HEK293 (cell line): ENCODE results near the gene RGL3.

Source experiments
- CTCF ChIA-PET: fragments of 350-600 bp; formaldehyde crosslinking; extraction: SDS; loops from one replicate; lab custom pipeline; 2021; ENCODE audit warnings: antibody characterized with exemption; lab: Yijun Ruan, JAX
- POLR2A ChIA-PET: fragments of 300-600 bp; formaldehyde crosslinking; extraction: SDS; loops from one replicate; lab custom pipeline; 2020; ENCODE audit warnings: antibody characterized with exemption, inconsistent platforms; lab: Yijun Ruan, JAX
- H3K27ac ChIP-seq: fragments of 200-500 bp; sonication (Bioruptor generic); 2 replicates; pipeline ENCODE4 v1.5.1; 2014; ENCODE audit warnings: low read depth, low read length, control low read depth, inconsistent platforms; ENCODE audit errors: extremely low read depth
- H3K36me3 ChIP-seq, 2 experiments: fragments of 200-500 bp in 1 of 2; sonication (Bioruptor generic) in 1 of 2; 1 replicate in 1 of 2; 2 replicates in 1 of 2; pipeline ENCODE4 v1.5.1; 2014 to 2017; ENCODE audit warnings: inconsistent platforms in 2 of 2, low read length in 2 of 2; ENCODE audit not compliant: control insufficient read depth in 2 of 2, insufficient read depth in 1 of 2
- H3K4me1 ChIP-seq: fragments of 200-500 bp; sonication (Bioruptor generic); 2 replicates; pipeline ENCODE4 v1.5.1; 2014; ENCODE audit warnings: mild to moderate bottlenecking, low read length, inconsistent platforms; ENCODE audit not compliant: control insufficient read depth, insufficient read depth
- H3K4me3 ChIP-seq: 2 replicates; pipeline ENCODE4 v1.5.1; 2011; ENCODE audit warnings: low read depth, mild to moderate bottlenecking, control low read depth, low read length, moderate library complexity
- H3K9me3 ChIP-seq: fragments of 200-500 bp; sonication (Bioruptor generic); 2 replicates; pipeline ENCODE4 v1.5.1; 2014; ENCODE audit warnings: low read depth, low read length, inconsistent platforms; ENCODE audit not compliant: control insufficient read depth, insufficient read depth
- EGR2 ChIP-seq: fragments of 450-650 bp; formaldehyde crosslinking; IDR thresholded peaks from 2 replicates; pipeline ENCODE4 v1.5.1; 2016; ENCODE audit warnings: low read depth, missing biosample characterization, missing genetic modification characterization
- FEZF1 ChIP-seq: fragments of 450-650 bp; formaldehyde crosslinking; IDR thresholded peaks from 2 replicates; pipeline ENCODE4 v1.5.1; 2016; ENCODE audit warnings: missing biosample characterization, missing genetic modification characterization
- HOXA7 ChIP-seq: sonication (generic); formaldehyde crosslinking; IDR thresholded peaks from 2 replicates; pipeline ENCODE4 v1.8.1; 2022; ENCODE audit warnings: missing genetic modification reagents, borderline replicate concordance
- KLF10 ChIP-seq: fragments of 450-650 bp; IDR thresholded peaks from 2 replicates; pipeline ENCODE4 v1.5.1; 2018; ENCODE audit warnings: missing biosample characterization, mild to moderate bottlenecking, missing genetic modification characterization
- MZF1 ChIP-seq: fragments of 450-650 bp; formaldehyde crosslinking; IDR thresholded peaks from 2 replicates; pipeline ENCODE4 v1.5.1; 2017; ENCODE audit warnings: missing biosample characterization, missing genetic modification characterization, borderline replicate concordance
- OSR2 ChIP-seq: fragments of 450-650 bp; formaldehyde crosslinking; IDR thresholded peaks from 2 replicates; pipeline ENCODE4 v1.5.1; 2016; ENCODE audit warnings: missing biosample characterization, missing genetic modification characterization
- RBAK ChIP-seq: fragments of 450-650 bp; formaldehyde crosslinking; IDR thresholded peaks from 2 replicates; pipeline ENCODE4 v1.5.1; 2016; ENCODE audit warnings: missing biosample characterization, missing genetic modification characterization
- SP2 ChIP-seq: fragments of 450-650 bp; formaldehyde crosslinking; IDR thresholded peaks from 2 replicates; pipeline ENCODE4 v1.5.1; 2016; ENCODE audit warnings: missing biosample characterization, missing genetic modification characterization
- ZBTB7A ChIP-seq: fragments of 450-650 bp; formaldehyde crosslinking; IDR thresholded peaks from 2 replicates; pipeline ENCODE4 v1.5.1; 2016; ENCODE audit warnings: low read depth, missing biosample characterization, missing genetic modification characterization
- ZFHX2 ChIP-seq: fragments of 450-650 bp; formaldehyde crosslinking; conservative IDR thresholded peaks from 2 replicates; pipeline ENCODE4 v1.5.1; 2016; ENCODE audit warnings: missing biosample characterization, missing genetic modification characterization
- ZFP3 ChIP-seq: fragments of 450-650 bp; formaldehyde crosslinking; IDR thresholded peaks from 2 replicates; pipeline ENCODE4 v1.5.1; 2016; ENCODE audit warnings: low read depth, missing biosample characterization, missing genetic modification characterization
- ZNF16 ChIP-seq: fragments of 450-650 bp; formaldehyde crosslinking; IDR thresholded peaks from 2 replicates; pipeline ENCODE4 v1.5.1; 2016; ENCODE audit warnings: low read depth, missing biosample characterization, missing genetic modification characterization
- ZNF184 ChIP-seq: fragments of 450-650 bp; IDR thresholded peaks from 2 replicates; pipeline ENCODE4 v1.5.1; 2018; ENCODE audit warnings: missing biosample characterization, mild to moderate bottlenecking, missing genetic modification characterization
- ZNF223 ChIP-seq: fragments of 450-650 bp; formaldehyde crosslinking; IDR thresholded peaks from 2 replicates; pipeline ENCODE4 v1.5.1; 2016; ENCODE audit warnings: missing biosample characterization, missing genetic modification characterization
- ZNF394 ChIP-seq: fragments of 450-650 bp; formaldehyde crosslinking; IDR thresholded peaks from 2 replicates; pipeline ENCODE4 v1.5.1; 2016; ENCODE audit warnings: missing biosample characterization, missing genetic modification characterization, mild to moderate bottlenecking, moderate library complexity, borderline replicate concordance
- ZNF623 ChIP-seq: fragments of 450-650 bp; formaldehyde crosslinking; IDR thresholded peaks from 2 replicates; pipeline ENCODE4 v1.5.1; 2016; ENCODE audit warnings: missing biosample characterization, missing genetic modification characterization
- ZNF701 ChIP-seq: fragments of 450-650 bp; formaldehyde crosslinking; IDR thresholded peaks from 2 replicates; pipeline ENCODE4 v1.5.1; 2016; ENCODE audit warnings: missing biosample characterization, missing genetic modification characterization
- ZNF707 ChIP-seq: fragments of 450-650 bp; formaldehyde crosslinking; IDR thresholded peaks from 2 replicates; pipeline ENCODE4 v1.5.1; 2016; ENCODE audit warnings: missing biosample characterization, missing genetic modification characterization
- TF ChIP-seq, protein P1 (sequence below): fragments of 450-650 bp; formaldehyde crosslinking; IDR thresholded peaks from 2 replicates; pipeline ENCODE4 v1.5.1; 2016; ENCODE audit warnings: missing biosample characterization, missing genetic modification characterization
- TF ChIP-seq, protein P2 (sequence below): fragments of 450-650 bp; formaldehyde crosslinking; IDR thresholded peaks from 2 replicates; pipeline ENCODE4 v1.5.1; 2016; ENCODE audit warnings: missing biosample characterization, missing genetic modification characterization
- TF ChIP-seq, protein P3 (sequence below): fragments of 450-650 bp; formaldehyde crosslinking; IDR thresholded peaks from 2 replicates; pipeline ENCODE4 v1.5.1; 2016; ENCODE audit warnings: missing biosample characterization, missing genetic modification characterization
- TF ChIP-seq, protein P4 (sequence below): fragments of 450-650 bp; formaldehyde crosslinking; IDR thresholded peaks from 2 replicates; pipeline ENCODE4 v1.5.1; 2016; ENCODE audit warnings: missing biosample characterization, missing genetic modification characterization
- TF ChIP-seq, protein P5 (sequence below): fragments of 450-650 bp; formaldehyde crosslinking; IDR thresholded peaks from 2 replicates; pipeline ENCODE4 v1.5.1; 2017; ENCODE audit warnings: missing biosample characterization, missing genetic modification characterization
- TF ChIP-seq, protein P6 (sequence below): fragments of 450-650 bp; formaldehyde crosslinking; IDR thresholded peaks from 2 replicates; pipeline ENCODE4 v1.5.1; 2016; ENCODE audit warnings: missing biosample characterization, missing genetic modification characterization, low read depth
- TF ChIP-seq, protein P7 (sequence below): fragments of 450-650 bp; formaldehyde crosslinking; IDR thresholded peaks from 2 replicates; pipeline ENCODE4 v1.5.1; 2016; ENCODE audit warnings: missing biosample characterization, missing genetic modification characterization

Gene RGL3

DNA sequence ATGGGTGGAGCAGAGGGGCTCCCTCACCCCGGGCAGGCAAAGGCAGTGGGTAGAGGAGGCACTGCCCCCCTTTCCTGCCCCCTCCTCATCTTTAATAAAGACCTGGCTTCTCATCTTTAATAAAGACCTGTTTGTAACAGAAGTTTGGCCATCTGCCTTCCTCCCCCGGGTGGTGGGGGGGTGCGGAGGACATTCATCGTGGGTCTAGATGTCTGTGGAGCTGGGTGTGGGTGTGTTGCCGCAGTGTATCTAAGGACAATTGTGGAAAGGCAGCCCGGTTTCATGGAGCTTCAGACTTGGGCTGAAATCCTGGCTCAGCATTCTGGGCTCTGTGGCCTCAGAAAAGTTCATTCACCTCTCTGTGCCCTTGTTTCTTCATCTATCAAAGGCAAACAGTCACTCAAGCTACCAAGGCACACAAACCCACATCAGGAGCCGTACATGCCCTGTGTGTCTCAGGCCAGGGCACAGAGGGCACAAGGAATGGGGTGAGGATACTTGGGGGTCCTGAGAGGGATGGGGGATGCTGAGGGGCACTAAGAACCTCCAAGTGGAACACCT is 53.5 kb downstream of the RGL3 start:
- TF ChIP-seq ZFHX2 (tag by site-specific recombination) (peak; percentile 40; the same call in 1 of the 2 replicates), ZNF623 (tag by site-specific recombination) (no peak), EGR2 (tag by site-specific recombination) (peak; percentile 44)
- peaks cover 0 to 41% of the 10 kb centered on the region in 2 experiments; a peak in 2 of 3 replicates for H3K36me3 ChIP-seq
- no peaks in the 10 kb centered on the region for H3K4me1 ChIP-seq
- H3K4me3 ChIP-seq: no peak overlapping the region
- no peaks in the 10 kb centered on the region for H3K9me3 ChIP-seq
- POLR2A ChIA-PET: no interaction called here
- CTCF ChIA-PET: no interaction called here
- no peak overlapping the region for H3K27ac ChIP-seq

DNA sequence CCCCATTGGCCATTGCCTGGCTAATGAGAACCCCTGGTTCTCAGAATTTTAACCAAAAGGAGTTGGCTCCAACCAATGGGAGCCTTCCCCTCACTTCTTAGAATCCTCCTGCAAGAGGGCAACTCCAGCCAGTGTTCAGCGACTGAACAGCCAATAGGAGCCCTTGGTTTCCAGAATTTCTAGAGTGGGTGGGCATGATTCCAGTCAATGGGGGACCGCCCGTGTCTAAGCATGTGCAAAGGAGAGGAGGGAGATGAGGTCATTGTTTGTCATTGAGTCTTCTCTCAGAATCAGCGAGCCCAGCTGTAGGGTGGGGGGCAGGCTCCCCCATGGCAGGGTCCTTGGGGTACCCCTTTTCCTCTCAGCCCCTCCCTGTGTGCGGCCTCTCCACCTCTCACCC is 54.2 kb downstream of the RGL3 start:
- no peaks in the 10 kb centered on the region for H3K9me3 ChIP-seq
- peaks cover 0 to 41% of the 10 kb centered on the region in 2 experiments; a peak in 2 of 3 replicates for H3K36me3 ChIP-seq
- H3K4me1 ChIP-seq: no peaks in the 10 kb centered on the region
- ChIA-PET CTCF (no interaction called here), POLR2A (no interaction called here)
- no peak overlapping the region for H3K27ac ChIP-seq
- TF ChIP-seq, protein P1, sequence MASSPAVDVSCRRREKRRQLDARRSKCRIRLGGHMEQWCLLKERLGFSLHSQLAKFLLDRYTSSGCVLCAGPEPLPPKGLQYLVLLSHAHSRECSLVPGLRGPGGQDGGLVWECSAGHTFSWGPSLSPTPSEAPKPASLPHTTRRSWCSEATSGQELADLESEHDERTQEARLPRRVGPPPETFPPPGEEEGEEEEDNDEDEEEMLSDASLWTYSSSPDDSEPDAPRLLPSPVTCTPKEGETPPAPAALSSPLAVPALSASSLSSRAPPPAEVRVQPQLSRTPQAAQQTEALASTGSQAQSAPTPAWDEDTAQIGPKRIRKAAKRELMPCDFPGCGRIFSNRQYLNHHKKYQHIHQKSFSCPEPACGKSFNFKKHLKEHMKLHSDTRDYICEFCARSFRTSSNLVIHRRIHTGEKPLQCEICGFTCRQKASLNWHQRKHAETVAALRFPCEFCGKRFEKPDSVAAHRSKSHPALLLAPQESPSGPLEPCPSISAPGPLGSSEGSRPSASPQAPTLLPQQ (tag by site-specific recombination): 0 out of 2 replicates have a peak, but pooled peaks have one; percentile 31
- TF ChIP-seq ZNF394 (tag by site-specific recombination): no peak
- no peak for TF ChIP-seq ZFP3 (tag by site-specific recombination)
- no peak for TF ChIP-seq RBAK (tag by site-specific recombination)
- TF ChIP-seq ZNF223 (tag by site-specific recombination): no peak
- TF ChIP-seq, protein P2, sequence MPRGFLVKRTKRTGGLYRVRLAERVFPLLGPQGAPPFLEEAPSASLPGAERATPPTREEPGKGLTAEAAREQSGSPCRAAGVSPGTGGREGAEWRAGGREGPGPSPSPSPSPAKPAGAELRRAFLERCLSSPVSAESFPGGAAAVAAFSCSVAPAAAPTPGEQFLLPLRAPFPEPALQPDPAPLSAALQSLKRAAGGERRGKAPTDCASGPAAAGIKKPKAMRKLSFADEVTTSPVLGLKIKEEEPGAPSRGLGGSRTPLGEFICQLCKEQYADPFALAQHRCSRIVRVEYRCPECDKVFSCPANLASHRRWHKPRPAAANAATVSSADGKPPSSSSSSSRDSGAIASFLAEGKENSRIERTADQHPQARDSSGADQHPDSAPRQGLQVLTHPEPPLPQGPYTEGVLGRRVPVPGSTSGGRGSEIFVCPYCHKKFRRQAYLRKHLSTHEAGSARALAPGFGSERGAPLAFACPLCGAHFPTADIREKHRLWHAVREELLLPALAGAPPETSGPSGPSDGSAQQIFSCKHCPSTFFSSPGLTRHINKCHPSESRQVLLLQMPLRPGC (tag by site-specific recombination): no peak
- TF ChIP-seq, protein P3, sequence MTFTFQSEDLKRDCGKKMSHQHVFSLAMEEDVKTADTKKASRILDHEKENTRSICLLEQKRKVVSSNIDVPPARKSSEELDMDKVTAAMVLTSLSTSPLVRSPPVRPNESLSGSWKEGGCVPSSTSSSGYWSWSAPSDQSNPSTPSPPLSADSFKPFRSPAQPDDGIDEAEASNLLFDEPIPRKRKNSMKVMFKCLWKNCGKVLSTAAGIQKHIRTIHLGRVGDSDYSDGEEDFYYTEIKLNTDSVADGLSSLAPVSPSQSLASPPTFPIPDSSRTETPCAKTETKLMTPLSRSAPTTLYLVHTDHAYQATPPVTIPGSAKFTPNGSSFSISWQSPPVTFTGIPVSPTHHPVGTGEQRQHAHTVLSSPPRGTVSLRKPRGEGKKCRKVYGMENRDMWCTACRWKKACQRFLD (tag by site-specific recombination): no peak
- no peak for TF ChIP-seq ZNF701
- no peak for TF ChIP-seq ZNF16 (tag by site-specific recombination)
- TF ChIP-seq, protein P4, sequence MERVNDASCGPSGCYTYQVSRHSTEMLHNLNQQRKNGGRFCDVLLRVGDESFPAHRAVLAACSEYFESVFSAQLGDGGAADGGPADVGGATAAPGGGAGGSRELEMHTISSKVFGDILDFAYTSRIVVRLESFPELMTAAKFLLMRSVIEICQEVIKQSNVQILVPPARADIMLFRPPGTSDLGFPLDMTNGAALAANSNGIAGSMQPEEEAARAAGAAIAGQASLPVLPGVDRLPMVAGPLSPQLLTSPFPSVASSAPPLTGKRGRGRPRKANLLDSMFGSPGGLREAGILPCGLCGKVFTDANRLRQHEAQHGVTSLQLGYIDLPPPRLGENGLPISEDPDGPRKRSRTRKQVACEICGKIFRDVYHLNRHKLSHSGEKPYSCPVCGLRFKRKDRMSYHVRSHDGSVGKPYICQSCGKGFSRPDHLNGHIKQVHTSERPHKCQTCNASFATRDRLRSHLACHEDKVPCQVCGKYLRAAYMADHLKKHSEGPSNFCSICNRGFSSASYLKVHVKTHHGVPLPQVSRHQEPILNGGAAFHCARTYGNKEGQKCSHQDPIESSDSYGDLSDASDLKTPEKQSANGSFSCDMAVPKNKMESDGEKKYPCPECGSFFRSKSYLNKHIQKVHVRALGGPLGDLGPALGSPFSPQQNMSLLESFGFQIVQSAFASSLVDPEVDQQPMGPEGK (tag by site-specific recombination): peak; percentile 45; the same call in 1 of the 2 replicates
- TF ChIP-seq, protein P5, sequence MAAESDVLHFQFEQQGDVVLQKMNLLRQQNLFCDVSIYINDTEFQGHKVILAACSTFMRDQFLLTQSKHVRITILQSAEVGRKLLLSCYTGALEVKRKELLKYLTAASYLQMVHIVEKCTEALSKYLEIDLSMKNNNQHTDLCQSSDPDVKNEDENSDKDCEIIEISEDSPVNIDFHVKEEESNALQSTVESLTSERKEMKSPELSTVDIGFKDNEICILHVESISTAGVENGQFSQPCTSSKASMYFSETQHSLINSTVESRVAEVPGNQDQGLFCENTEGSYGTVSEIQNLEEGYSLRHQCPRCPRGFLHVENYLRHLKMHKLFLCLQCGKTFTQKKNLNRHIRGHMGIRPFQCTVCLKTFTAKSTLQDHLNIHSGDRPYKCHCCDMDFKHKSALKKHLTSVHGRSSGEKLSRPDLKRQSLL (tag by site-specific recombination): no peak
- TF ChIP-seq, protein P6, sequence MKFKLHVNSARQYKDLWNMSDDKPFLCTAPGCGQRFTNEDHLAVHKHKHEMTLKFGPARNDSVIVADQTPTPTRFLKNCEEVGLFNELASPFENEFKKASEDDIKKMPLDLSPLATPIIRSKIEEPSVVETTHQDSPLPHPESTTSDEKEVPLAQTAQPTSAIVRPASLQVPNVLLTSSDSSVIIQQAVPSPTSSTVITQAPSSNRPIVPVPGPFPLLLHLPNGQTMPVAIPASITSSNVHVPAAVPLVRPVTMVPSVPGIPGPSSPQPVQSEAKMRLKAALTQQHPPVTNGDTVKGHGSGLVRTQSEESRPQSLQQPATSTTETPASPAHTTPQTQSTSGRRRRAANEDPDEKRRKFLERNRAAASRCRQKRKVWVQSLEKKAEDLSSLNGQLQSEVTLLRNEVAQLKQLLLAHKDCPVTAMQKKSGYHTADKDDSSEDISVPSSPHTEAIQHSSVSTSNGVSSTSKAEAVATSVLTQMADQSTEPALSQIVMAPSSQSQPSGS (tag by site-specific recombination): peak; percentile 38; the same call in 1 of the 2 replicates
- no peak for TF ChIP-seq ZBTB7A (tag by site-specific recombination)
- TF ChIP-seq OSR2 (tag by site-specific recombination): no peak
- TF ChIP-seq SP2 (tag by site-specific recombination): peak; percentile 59
- no peak for TF ChIP-seq FEZF1
- peak; percentile 34; the same call in 1 of the 2 replicates for TF ChIP-seq EGR2 (tag by site-specific recombination)
- no peak for TF ChIP-seq MZF1 (tag by site-specific recombination)
- no peak for TF ChIP-seq ZNF184 (tag by site-specific recombination)
- TF ChIP-seq, protein P7, sequence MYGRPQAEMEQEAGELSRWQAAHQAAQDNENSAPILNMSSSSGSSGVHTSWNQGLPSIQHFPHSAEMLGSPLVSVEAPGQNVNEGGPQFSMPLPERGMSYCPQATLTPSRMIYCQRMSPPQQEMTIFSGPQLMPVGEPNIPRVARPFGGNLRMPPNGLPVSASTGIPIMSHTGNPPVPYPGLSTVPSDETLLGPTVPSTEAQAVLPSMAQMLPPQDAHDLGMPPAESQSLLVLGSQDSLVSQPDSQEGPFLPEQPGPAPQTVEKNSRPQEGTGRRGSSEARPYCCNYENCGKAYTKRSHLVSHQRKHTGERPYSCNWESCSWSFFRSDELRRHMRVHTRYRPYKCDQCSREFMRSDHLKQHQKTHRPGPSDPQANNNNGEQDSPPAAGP: 0 out of 2 replicates have a peak, but pooled peaks have one; percentile 20
- TF ChIP-seq KLF10 (tag by site-specific recombination): no peak
- TF ChIP-seq HOXA7 (CRISPR knock-in tag): no peak
- TF ChIP-seq ZNF707 (tag by site-specific recombination): no peak
- no peak overlapping the region for H3K4me3 ChIP-seq
